ENCODE data around the gene LRRC74B. TPM values are rescaled to one million over a fixed set of nuclear protein-coding genes. Genes with fewer than 3 reads are reported as not detected.

Gene LRRC74B
- total RNA-seq, 2 experiments from 2014 or later = not detected

- ChIA-PET CTCF (interaction anchor here (1.2 kb wide), 2 partner anchors 8 to 11 kb away, joined by 4 to 5 read pairs; partner anchors contain the start of gene THAP7), POLR2A (interaction anchor here (0.7 kb wide), 2 partner anchors 8 to 34 kb away, joined by 3 read pairs; no protein-coding TSS in a partner anchor)
Measured at GRCh38 chr22:21012446-21013407, 33.0 kb upstream of the LRRC74B start.

GRCh38 chr22:21013657-21014201 is 32.0 kb upstream of the LRRC74B start:
- ChIA-PET POLR2A (interaction anchor here (0.6 to 0.8 kb wide), 4 partner anchors 9 to 87 kb away, joined by 3 to 7 read pairs (median 3); no protein-coding TSS in a partner anchor), CTCF (interaction anchor here (1.2 kb wide), 1 partner anchor 12 kb away, joined by 5 read pairs; the partner anchor contains the start of gene THAP7)

GRCh38 chr22:21014202-21014725 is 31.5 kb upstream of the LRRC74B start:
- ChIA-PET CTCF (interaction anchor here (1.2 kb wide), 1 partner anchor 12 kb away, joined by 5 read pairs; the partner anchor contains the start of gene THAP7), POLR2A (interaction anchor here (0.6 to 0.8 kb wide), 3 partner anchors 10 to 87 kb away, joined by 3 to 7 read pairs (median 3); no protein-coding TSS in a partner anchor)

- ChIA-PET CTCF (no interaction called here), POLR2A (interaction anchor here (0.6 to 0.8 kb wide), 2 partner anchors 10 to 12 kb away, joined by 3 read pairs; no protein-coding TSS in a partner anchor)
Measured at GRCh38 chr22:21014726-21015465, 30.9 kb upstream of the LRRC74B start, which contains the start of gene P2RX6. Gene P2RX6, plus strand, starts transcription at chr22:21015165. Its CDS starts 10 bp downstream, at chr22:21015175.

- ChIA-PET CTCF (interaction anchor here (0.6 kb wide), 1 partner anchor 550 kb away, joined by 3 read pairs; no protein-coding TSS in a partner anchor), POLR2A (no interaction called here)
Measured at GRCh38 chr22:21015466-21016006, 30.2 kb upstream of the LRRC74B start.

GRCh38 chr22:21016644-21017420 is 28.9 kb upstream of the LRRC74B start:
- POLR2A ChIA-PET = no interaction called here
- CTCF ChIA-PET = no interaction called here

GRCh38 chr22:21018314-21018713 is 27.4 kb upstream of the LRRC74B start:
- CTCF ChIA-PET = no interaction called here
- POLR2A ChIA-PET = no interaction called here

- POLR2A ChIA-PET = no interaction called here
- CTCF ChIA-PET = interaction anchor here (0.5 to 1.9 kb wide), 4 partner anchors 8 to 603 kb away, joined by 3 to 6 read pairs (median 4); no protein-coding TSS in a partner anchor
Measured at GRCh38 chr22:21020802-21021429, 24.8 kb upstream of the LRRC74B start.

- POLR2A ChIA-PET = no interaction called here
- CTCF ChIA-PET = no interaction called here
Measured at GRCh38 chr22:21022507-21022906, 23.2 kb upstream of the LRRC74B start.

GRCh38 chr22:21022955-21023614 is 22.7 kb upstream of the LRRC74B start:
- ChIA-PET POLR2A (no interaction called here), CTCF (no interaction called here)

- ChIA-PET CTCF (no interaction called here), POLR2A (no interaction called here)
Measured at GRCh38 chr22:21025266-21025665, 20.5 kb upstream of the LRRC74B start.

GRCh38 chr22:21025763-21026755 is 19.7 kb upstream of the LRRC74B start:
- POLR2A ChIA-PET = no interaction called here

GRCh38 chr22:21026783-21027692 is 18.7 kb upstream of the LRRC74B start:
- CTCF ChIA-PET = no interaction called here
- POLR2A ChIA-PET = no interaction called here

More at GRCh38 chr22:21025763-21026755, 19.7 kb upstream of the LRRC74B start:
- CTCF ChIA-PET = no interaction called here

GRCh38 chr22:21028277-21029251 is 17.2 kb upstream of the LRRC74B start:
- POLR2A ChIA-PET = no interaction called here

More at GRCh38 chr22:21028277-21029251, 17.2 kb upstream of the LRRC74B start:
- CTCF ChIA-PET = no interaction called here

Measured in activated CD8-positive, alpha-beta memory T cell treated with anti-CD3 and anti-CD28 coated beads for 36 hours (primary cell).